Smooth muscle cell (in vitro differentiated cells): Measurements from ENCODE around the gene KCND2. TPM values are rescaled to one million over a fixed set of nuclear protein-coding genes. Genes with fewer than 3 reads are reported as not detected.

ENCODE experiments used
- DNase-seq: peaks from one replicate; lab custom pipeline; 2025; ENCODE audit not compliant: unreplicated experiment; lab: John Stamatoyannopoulos, UW
- H2AFZ ChIP-seq: fragments of 200-600 bp; sonication (generic); 2 replicates; pipeline ENCODE4 v1.6.0; 2016; ENCODE audit warnings: antibody characterized with exemption, low read depth, mild to moderate bottlenecking
- H3F3A ChIP-seq: fragments of 200-600 bp; sonication (generic); 2 replicates; pipeline ENCODE4 v1.6.0; 2017; ENCODE audit warnings: antibody characterized with exemption, low read depth
- H3K27ac ChIP-seq: fragments of 200-600 bp; sonication (generic); 2 replicates; pipeline ENCODE4 v1.5.1; 2016; ENCODE audit warnings: low read depth, mild to moderate bottlenecking
- H3K27me3 ChIP-seq: fragments of 200-600 bp; sonication (generic); 2 replicates; pipeline ENCODE4 v1.6.1; 2016; ENCODE audit warnings: low read depth, mild to moderate bottlenecking
- H3K36me3 ChIP-seq: fragments of 200-600 bp; sonication (generic); 2 replicates; pipeline ENCODE4 v1.5.1; 2016; ENCODE audit warnings: low read depth
- H3K4me1 ChIP-seq: fragments of 200-600 bp; sonication (generic); 2 replicates; pipeline ENCODE4 v1.5.1; 2016; ENCODE audit warnings: low read depth
- H3K4me2 ChIP-seq: fragments of 200-600 bp; sonication (generic); 2 replicates; pipeline ENCODE4 v1.6.0; 2016; ENCODE audit warnings: mild to moderate bottlenecking
- H3K4me3 ChIP-seq: fragments of 200-600 bp; sonication (generic); 2 replicates; pipeline ENCODE4 v1.5.1; 2016; ENCODE audit warnings: mild to moderate bottlenecking
- H3K79me2 ChIP-seq: fragments of 200-600 bp; sonication (generic); 2 replicates; pipeline ENCODE4 v1.6.0; 2016; ENCODE audit warnings: low read depth, mild to moderate bottlenecking
- H3K9ac ChIP-seq: fragments of 200-600 bp; sonication (generic); 2 replicates; pipeline ENCODE4 v1.6.0; 2016; ENCODE audit warnings: low read depth
- H3K9me3 ChIP-seq: fragments of 200-600 bp; sonication (generic); replicated peaks from 2 replicates; pipeline ENCODE4 v1.5.1; 2016; ENCODE audit warnings: low read depth
- H4K20me1 ChIP-seq: fragments of 200-600 bp; sonication (generic); 2 replicates; pipeline ENCODE4 v1.6.0; 2016; ENCODE audit warnings: low read depth
- CTCF ChIP-seq: fragments of 200-600 bp; sonication (generic); IDR thresholded peaks from 2 replicates; pipeline ENCODE4 v1.5.1; 2017; ENCODE audit warnings: borderline replicate concordance, mild to moderate bottlenecking, antibody characterized with exemption; ENCODE audit not compliant: insufficient read depth, poor library complexity, severe bottlenecking
- WGBS: methylation state at CpG from one replicate; pipeline ENCODE4 v1.1.7; 2016; ENCODE audit warnings: low lambda C conversion rate; 5-methylcytosine and 5-hydroxymethylcytosine counted together
- polyA plus RNA-seq: library from polyadenylated mRNA; unstranded; fragments of >200 nt; fragmentation: Nextera tagmentation; extraction: Ambion mirVana; gene quantifications from 2 replicates; pipeline ENCODE4 v1.2.1, GENCODE V29; 2016
- total RNA-seq: library from RNA; depleted of rRNA; stranded (reverse); fragments of >200 nt; gene quantifications from 2 replicates; pipeline ENCODE4 v1.2.3, GENCODE V29; 2014

Gene KCND2
- total and polyA plus RNA-seq, 2 experiments from 2014 or later, result 1.6 to 2.9 TPM

- Histone ChIP-seq H3K9me3 (no peaks in the 10 kb centered on the region), H3K4me3 (no peak overlapping the region), H3F3A (no peaks in the 10 kb centered on the region), H3K27ac (no peak overlapping the region), H3K4me2 (no peak overlapping the region), H2AFZ (no peak overlapping the region), H3K27me3 (no peaks in the 10 kb centered on the region), H3K79me2 (no peaks in the 10 kb centered on the region), H4K20me1 (no peaks in the 10 kb centered on the region), H3K9ac (no peak overlapping the region), H3K4me1 (peaks cover 6% of the 10 kb centered on the region), H3K36me3 (no peaks in the 10 kb centered on the region)
- no peak for TF ChIP-seq CTCF
- no peak for DNase-seq
- 74% methylated on average over 2 of the region's 2 CpGs for WGBS
Observed at GRCh38 chr7:120311028-120311788, 38.2 kb downstream of the KCND2 start.

- no peak overlapping the region for H3K27ac ChIP-seq
Observed at GRCh38 chr7:120320218-120320961, 47.4 kb downstream of the KCND2 start.

GRCh38 chr7:120327054-120327453 is 54.1 kb downstream of the KCND2 start:
- H3F3A ChIP-seq, result no peaks in the 10 kb centered on the region
- H3K79me2 ChIP-seq, result no peaks in the 10 kb centered on the region
- H2AFZ ChIP-seq, result no peak overlapping the region
- no peak overlapping the region for H3K4me2 ChIP-seq
- no peaks in the 10 kb centered on the region for H3K4me1 ChIP-seq
- no peak for TF ChIP-seq CTCF
- no peak for DNase-seq
- no peaks in the 10 kb centered on the region for H3K36me3 ChIP-seq
- H3K9me3 ChIP-seq, result no peaks in the 10 kb centered on the region
- 78% methylated on average over 1 of the region's 1 CpG for WGBS
- H3K27me3 ChIP-seq, result no peaks in the 10 kb centered on the region
- H4K20me1 ChIP-seq, result no peaks in the 10 kb centered on the region
- H3K27ac ChIP-seq, result no peak overlapping the region
- no peak overlapping the region for H3K4me3 ChIP-seq
- no peak overlapping the region for H3K9ac ChIP-seq

More at GRCh38 chr7:120320218-120320961, 47.4 kb downstream of the KCND2 start:
- Histone ChIP-seq H3K79me2 (no peaks in the 10 kb centered on the region), H3K9me3 (no peaks in the 10 kb centered on the region), H3K4me1 (peaks cover 14% of the 10 kb centered on the region), H3K27me3 (no peaks in the 10 kb centered on the region), H3K36me3 (no peaks in the 10 kb centered on the region), H3K4me3 (no peak overlapping the region), H2AFZ (no peak overlapping the region), H3F3A (no peaks in the 10 kb centered on the region), H4K20me1 (no peaks in the 10 kb centered on the region), H3K4me2 (no peak overlapping the region), H3K9ac (no peak overlapping the region)
- no peak for DNase-seq
- no peak for TF ChIP-seq CTCF
- WGBS, result 82% methylated on average over 3 of the region's 3 CpGs
